VCaP (cell line): ENCODE measurements around the gene SV2C.

Experiments used
- H3K27ac ChIP-seq: fragments of 450-650 bp; 2 replicates; pipeline ENCODE4 v1.5.1; 2017
- CTCF ChIP-seq: fragments of 450-650 bp; conservative IDR thresholded peaks from 2 replicates; pipeline ENCODE4 v1.5.1; 2017; ENCODE audit warnings: mild to moderate bottlenecking, moderate library complexity

Gene SV2C

DNA sequence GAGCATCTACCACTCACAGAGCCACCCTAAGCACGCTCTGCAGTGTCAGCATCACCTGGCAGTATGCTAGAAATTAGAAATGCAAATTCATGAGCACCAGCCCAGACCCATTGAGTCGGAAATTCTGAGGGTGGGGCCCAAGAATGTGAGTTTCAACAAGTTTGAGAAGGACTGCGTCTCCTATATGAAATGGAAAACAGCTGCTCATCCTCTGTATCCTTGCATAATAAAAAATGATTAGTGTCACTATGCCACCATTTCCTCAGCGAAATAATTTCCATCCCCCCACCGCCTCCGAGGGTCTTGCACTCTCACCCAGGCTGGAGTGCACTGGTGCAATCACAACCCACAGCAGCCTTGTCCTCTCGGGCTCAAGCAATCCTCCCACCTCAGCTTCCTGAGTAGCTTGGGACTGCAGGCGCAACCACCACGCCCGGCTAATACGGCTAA is 318.6 kb downstream of the SV2C start:
- H3K27ac ChIP-seq, result peak overlapping the region; percentile 81
- no peak for TF ChIP-seq CTCF

DNA sequence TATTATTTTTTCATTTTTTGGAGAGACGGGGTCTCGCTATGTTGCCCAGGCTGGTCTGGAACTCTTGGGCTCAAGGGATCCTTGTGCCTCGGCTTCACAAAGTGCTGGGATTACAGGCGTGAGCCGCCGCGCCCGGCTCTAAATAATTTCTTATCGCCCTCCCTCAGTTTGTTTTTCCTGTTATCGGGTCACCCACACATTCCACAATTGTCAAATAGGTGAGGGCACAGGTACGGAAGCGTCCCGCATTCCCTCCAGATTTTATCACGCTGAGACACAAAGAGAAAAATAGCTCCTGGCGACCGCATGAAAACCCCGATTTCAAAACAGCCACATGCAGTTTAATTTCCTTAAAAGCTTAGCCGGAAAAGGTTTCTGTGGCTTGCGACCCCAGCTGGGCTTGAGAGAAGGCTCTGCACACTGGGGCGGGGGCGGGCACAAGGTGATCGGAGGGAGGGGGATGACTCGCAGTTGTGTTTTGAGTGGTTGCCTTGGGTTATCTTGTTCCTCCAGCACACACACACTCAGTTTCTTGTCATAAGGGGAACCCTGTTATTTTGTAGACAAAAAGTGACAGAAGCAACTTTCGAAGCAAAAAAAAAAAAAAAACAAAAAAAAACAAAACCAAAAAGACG is 319.2 kb downstream of the SV2C start:
- peak overlapping the region; percentile 81 for H3K27ac ChIP-seq
- TF ChIP-seq CTCF, result no peak

DNA sequence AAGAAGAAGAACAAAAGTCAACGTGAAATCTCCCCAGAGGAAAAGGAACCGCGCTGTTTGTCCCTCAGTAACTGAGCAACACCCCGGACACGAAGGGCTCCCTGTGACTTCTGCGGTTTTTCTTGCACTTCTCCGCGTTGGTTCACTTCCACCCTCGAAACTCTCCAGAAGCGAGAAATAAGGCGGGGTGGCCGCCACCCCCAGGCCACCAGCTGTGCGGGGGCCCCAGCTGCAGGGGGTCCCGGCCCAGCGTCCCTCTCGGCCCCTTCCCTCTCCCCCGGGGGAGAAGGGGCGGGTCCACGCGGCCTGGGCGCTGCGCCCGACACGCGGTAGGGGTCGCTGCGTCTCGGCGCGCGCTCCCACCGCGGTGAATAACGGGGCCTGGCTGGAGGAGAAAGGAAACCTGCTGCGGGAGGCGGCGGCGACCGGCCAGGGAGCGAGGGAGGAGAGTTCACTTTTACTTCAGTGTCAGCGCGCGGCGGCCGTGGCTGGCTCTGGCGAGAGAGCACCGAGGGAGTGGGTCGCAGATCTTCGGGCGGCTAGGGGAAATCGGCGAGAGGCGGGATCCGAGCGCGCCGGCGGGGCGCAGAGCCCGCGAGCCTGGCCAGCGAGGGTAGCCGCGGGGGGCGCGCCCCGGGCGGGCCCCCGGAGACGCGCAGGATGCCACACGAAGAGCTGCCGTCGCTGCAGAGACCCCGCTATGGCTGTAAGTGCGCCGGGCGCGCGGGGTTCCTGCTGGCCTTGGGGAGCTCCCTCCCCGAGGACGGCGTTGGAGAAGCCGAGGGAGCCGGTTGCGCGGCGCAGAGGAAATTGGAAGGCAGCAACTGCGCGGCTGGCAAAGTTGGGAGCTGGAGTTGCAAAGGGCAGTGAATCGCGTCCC is 319.9 kb downstream of the SV2C start, which contains the start of gene IQGAP2:
IQGAP2 (plus strand) TSS at position 400 of the 880 bp plus-strand sequence; CDS start at position 661, 261 bp downstream.
- peak within 1 kb of the TSS; percentile 81 for H3K27ac ChIP-seq
- TF ChIP-seq CTCF, result peak; percentile 82
